ENCODE data around the gene COL9A3. TPM values are rescaled to one million over a fixed set of nuclear protein-coding genes. Genes with fewer than 3 reads are reported as not detected.
"Not testable (repeated sequence)": the region's sequence is repeated elsewhere in the genome, so short reads cannot be mapped to it uniquely, and the experiment has no call there.

The COL9A3 gene
- total RNA-seq, 2 donors from 2014 or later: not detected

DNA sequence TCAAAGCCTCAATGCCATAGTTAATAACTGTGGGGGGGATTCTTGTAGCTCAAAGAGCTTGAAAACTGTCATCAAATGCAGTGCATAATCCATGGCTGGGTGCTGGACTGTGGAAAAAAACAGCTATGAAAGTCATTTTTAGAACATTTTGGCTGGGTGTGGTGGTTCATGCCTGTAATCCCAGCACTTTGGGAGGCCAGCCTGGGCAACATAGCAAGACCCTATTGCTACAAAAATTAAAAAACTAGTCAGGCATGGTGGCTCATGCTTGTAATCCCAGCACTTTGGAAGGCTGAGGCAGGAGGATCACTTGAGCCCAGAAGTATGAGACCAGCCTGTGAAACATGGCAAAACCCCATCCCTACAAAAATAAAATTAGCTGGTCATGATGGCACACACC, 32.6 kb downstream of the COL9A3 start:
- Mint-ChIP-seq H3K4me3 (no peak overlapping the region), H3K4me1 (no peaks in the 10 kb centered on the region), H3K27ac (no peak overlapping the region), H3K27me3 (no peaks in the 10 kb centered on the region), H3K9me3 (no peaks in the 10 kb centered on the region), H3K36me3 (ENCODE audit: low read depth) (peaks cover 35% of the 10 kb centered on the region)
- ATAC-seq (replicated peaks): no peak

DNA sequence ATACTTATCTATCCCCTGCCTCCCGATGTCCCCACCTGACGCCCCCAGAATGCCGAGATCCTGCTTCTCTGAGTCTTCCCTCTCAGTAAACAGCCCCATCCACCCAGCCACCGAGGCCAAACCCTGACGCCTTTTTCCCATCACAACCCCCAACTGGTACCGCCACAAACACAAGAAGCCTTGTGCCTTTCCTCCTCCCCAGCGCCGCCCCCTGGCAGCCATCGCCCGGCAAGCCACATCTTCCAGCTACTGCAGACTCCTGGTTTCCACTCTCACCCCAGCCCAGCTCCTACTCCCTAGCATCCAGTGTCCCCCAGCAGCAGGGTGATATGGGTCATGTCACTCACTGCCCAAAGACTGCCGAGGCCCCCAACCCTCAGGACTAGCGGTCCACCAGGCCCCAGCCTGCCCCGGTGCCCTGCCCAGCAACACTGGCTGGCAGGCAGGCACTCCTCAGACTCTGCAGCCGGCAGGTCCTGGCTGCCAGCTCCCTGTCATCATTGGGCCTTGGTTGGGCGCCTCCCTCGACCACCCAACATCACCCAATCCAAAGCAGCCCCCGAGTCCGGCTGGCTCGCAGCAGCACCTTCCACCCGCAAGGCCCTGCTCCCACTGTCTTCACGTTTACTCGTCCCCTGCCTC, 33.6 kb downstream of the COL9A3 start:
- Mint-ChIP-seq H3K36me3 (ENCODE audit: low read depth) (peaks cover 33% of the 10 kb centered on the region), H3K9me3 (no peaks in the 10 kb centered on the region), H3K4me3 (no peak overlapping the region), H3K27me3 (no peaks in the 10 kb centered on the region), H3K4me1 (no peaks in the 10 kb centered on the region), H3K27ac (peak overlapping the region; percentile 32)
- no peak for ATAC-seq (replicated peaks)

DNA sequence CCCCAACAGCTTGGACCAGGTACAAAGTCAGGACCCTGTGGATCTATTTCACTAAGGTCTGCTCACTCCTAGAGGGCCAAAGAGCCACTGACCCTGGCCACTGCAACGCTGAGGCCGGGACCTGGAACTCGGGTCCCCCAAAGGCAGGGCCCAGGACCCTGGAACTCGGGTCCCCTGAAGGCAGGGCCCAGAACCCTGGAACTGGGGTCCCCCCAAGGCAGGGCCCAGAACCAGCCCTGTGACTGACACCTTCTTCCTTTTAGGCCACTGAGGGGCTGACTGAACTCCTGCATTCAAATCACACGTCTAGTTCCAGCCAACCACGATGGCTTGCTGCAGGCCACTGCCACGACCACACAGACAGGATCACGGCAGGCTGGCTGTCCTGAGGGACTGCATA, 35.3 kb downstream of the COL9A3 start:
- Mint-ChIP-seq H3K4me3 (no peak overlapping the region), H3K27ac (no peak overlapping the region), H3K9me3 (no peaks in the 10 kb centered on the region), H3K36me3 (ENCODE audit: low read depth) (peaks cover 27% of the 10 kb centered on the region), H3K27me3 (no peaks in the 10 kb centered on the region), H3K4me1 (no peaks in the 10 kb centered on the region)
- ATAC-seq (replicated peaks): no peak

DNA sequence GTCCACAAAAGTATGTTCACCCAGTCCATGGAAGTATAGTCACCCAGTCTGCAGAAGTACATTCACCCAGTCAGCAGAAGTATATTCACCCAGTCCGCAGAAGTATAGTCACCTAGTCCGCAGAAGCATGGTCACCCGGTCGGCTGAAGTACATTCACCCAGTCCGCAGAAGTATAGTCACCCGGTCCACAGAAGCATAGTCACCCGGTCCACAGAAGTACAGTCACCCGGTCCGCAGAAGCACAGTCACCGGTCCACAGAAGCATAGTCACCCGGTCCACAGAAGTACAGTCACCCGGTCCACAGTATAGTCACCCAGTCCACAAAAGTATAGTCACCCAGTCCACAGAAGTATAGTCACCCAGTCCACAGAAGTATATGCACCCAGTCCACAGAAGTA, 36.0 kb downstream of the COL9A3 start:
- no peak for ATAC-seq (replicated peaks)
- Mint-ChIP-seq H3K27ac (no peak overlapping the region), H3K4me3 (no peak overlapping the region), H3K27me3 (no peaks in the 10 kb centered on the region), H3K9me3 (no peaks in the 10 kb centered on the region), H3K4me1 (no peaks in the 10 kb centered on the region), H3K36me3 (ENCODE audit: low read depth) (peaks cover 29% of the 10 kb centered on the region)

DNA sequence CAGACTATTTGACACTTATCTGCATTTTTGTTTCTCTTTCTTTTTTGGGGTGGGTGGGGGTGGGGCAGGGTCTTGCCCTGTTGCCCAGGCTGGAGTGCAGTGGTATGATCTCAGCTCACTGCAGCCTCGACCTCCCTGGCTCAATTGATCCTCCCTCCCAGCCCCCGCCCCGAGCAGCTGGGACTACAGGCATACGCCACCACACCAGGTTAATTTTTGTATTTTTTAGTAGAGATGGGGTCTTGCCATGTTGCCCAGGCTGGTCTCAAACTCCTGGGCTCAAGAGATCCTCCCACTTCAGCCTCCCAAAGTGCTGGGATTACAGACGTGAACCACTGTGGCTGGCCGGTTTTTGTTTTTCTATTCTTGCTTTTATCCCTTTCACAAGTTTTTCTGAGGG, 36.5 kb downstream of the COL9A3 start:
- H3K9me3 Mint-ChIP-seq; ATAC-seq (replicated peaks); H3K4me1 Mint-ChIP-seq; H3K27ac Mint-ChIP-seq; H3K4me3 Mint-ChIP-seq; H3K27me3 Mint-ChIP-seq: not testable (repeated sequence)
- peaks cover 31% of the 10 kb centered on the region for H3K36me3 Mint-ChIP-seq (ENCODE audit: low read depth)

DNA sequence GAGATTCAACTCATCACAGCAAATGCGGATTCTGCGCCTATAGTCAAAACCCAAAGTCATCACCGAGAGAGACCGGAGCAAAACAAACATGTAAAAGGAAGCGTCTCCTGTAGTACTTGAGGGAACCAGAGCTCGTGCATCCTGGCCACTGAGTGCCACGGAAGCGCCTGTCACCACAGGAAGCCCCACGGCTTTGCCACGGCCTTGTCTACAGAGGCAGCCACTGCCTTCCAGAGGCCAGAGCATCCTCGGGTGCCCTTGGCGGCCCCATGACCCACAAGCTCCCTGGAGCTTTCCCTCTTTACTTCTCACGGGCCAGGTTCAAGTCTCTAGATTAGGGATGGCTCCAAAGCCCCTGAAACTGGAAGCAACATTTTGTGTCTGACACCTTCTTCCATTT, 37.3 kb downstream of the COL9A3 start:
- Mint-ChIP-seq H3K27me3 (no peaks in the 10 kb centered on the region), H3K9me3 (no peaks in the 10 kb centered on the region), H3K27ac (no peak overlapping the region), H3K4me3 (no peak overlapping the region), H3K36me3 (ENCODE audit: low read depth) (peaks cover 31% of the 10 kb centered on the region), H3K4me1 (peaks cover 5% of the 10 kb centered on the region)
- ATAC-seq (replicated peaks): no peak

DNA sequence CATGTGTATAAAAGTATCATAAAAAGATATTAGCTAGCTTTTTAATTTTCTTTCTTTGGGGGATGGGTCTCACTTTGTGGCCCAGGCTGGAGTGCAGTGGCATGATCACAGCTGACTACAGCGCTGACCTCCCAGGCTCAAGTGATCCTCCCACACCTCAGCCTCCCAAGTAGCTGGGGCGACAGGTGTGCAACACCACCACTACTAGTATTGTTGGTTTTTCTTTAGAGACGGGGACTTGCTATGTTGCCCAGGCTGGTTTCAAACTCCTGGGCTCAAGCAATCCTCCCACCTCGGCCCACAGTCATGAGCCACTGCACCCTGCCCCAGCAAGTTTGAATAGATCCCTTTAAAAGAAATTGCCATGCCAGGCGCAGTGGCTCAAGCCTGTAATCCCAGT, 38.3 kb downstream of the COL9A3 start:
- no peaks in the 10 kb centered on the region for H3K9me3 Mint-ChIP-seq

DNA sequence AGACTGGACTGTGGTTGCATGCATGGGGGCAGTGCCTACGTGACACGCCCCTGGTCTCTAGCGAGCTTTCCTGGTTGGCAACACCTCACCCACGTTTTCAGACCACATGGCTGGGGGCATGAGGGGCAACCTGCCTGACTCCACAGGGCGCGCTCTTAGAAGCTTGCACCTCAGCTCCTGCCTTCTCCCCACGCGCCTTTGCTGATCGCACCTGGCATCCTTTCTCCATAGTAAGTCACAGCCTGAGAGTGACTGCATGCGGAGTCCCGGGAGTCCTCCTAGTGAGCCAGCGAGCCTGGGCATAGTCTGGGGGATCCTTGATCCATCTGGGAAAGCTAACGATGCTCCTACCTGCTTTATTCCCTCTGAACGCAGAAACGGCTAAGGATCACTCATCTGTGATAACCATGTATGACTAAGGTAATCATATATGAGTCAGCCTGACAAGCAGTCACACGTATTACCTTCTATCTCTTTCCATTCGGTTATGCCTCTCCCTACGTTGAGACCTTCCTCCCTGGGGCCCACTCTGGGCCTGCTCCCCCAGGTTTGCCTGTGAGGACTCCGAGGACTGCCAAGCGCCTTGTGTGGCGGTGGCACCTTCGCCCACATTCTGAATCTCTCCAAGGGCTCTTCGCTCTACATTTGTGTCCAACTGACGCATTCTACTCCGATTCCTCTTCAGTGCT, 40.2 kb downstream of the COL9A3 start:
- Mint-ChIP-seq H3K4me3 (no peak overlapping the region), H3K9me3 (no peaks in the 10 kb centered on the region), H3K27ac (no peak overlapping the region), H3K36me3 (ENCODE audit: low read depth) (peaks cover 31% of the 10 kb centered on the region), H3K4me1 (peaks cover 5% of the 10 kb centered on the region), H3K27me3 (no peaks in the 10 kb centered on the region)
- no peak for ATAC-seq (replicated peaks)

More for the DNA sequence above, 38.3 kb downstream of the COL9A3 start:
- Mint-ChIP-seq H3K36me3 (ENCODE audit: low read depth) (peaks cover 31% of the 10 kb centered on the region), H3K4me1 (peaks cover 5% of the 10 kb centered on the region), H3K4me3 (no peak overlapping the region), H3K27me3 (no peaks in the 10 kb centered on the region), H3K27ac (no peak overlapping the region)
- ATAC-seq (replicated peaks): no peak

DNA sequence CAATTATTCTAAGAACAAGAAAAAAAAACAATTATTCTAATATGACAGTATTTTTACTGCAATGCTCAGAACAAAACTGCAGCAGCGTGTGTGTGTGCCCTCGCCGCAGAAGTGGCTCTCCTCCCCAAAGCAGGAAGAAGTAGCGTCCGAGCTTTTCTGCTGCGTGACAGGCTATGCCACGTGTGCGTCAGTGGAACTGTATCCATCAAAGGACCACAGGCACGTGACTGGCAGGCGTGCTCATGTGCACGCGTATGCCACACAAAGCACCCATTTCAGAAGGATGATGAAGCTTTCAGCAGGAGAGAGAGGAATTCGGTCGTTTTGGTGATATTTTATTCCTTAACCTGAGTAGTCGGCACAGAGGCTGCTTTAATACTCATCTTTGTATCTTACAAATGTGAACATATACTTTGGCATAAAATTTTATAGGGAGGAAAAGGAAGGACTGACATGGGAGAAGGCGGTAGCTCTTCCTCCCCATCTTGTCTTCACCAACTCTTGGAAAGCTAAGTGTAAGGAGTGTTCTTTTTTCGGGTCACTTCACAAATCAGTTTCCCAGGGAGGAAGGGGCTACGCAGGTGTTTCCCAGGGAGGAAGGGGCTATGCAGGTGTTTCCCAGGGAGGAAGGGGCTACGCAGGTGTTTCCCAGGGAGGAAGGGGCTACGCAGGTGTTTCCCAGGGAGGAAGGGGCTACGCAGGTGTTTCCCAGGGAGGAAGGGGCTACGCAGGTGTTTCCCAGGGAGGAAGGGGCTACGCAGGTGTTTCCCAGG, 41.4 kb downstream of the COL9A3 start:
- peaks cover 24% of the 10 kb centered on the region for H3K36me3 Mint-ChIP-seq (ENCODE audit: low read depth)
- no peaks in the 10 kb centered on the region for H3K9me3 Mint-ChIP-seq
- no peak for ATAC-seq (replicated peaks)
- peaks cover 5% of the 10 kb centered on the region for H3K4me1 Mint-ChIP-seq
- H3K27me3 Mint-ChIP-seq: no peaks in the 10 kb centered on the region
- no peak overlapping the region for H3K27ac Mint-ChIP-seq
- H3K4me3 Mint-ChIP-seq: no peak overlapping the region

DNA sequence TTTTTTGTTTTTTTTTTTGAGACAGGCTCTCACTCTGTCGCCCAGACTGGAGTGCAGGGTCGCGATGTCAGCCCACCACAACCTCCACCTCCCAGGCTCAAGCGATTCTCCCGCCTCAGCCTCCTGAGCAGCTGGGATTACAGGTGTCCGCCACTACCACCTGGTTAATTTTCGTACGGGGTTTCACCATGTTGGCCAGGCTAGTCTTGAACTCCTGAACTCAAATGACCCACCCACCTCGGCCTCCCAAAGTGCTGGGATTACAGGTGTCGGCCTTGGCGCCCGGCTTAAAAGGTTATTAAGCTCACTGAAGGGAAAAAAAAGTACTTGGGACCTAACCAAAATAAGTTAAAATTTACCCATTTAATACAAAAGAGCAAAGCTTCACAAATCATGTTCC, 42.9 kb downstream of the COL9A3 start:
- Mint-ChIP-seq H3K4me3 (peak overlapping the region; percentile 76), H3K36me3 (ENCODE audit: low read depth) (peaks cover 15% of the 10 kb centered on the region), H3K27ac (no peak overlapping the region), H3K27me3 (no peaks in the 10 kb centered on the region), H3K4me1 (peaks cover 5% of the 10 kb centered on the region), H3K9me3 (no peaks in the 10 kb centered on the region)
- ATAC-seq (replicated peaks): no peak

DNA sequence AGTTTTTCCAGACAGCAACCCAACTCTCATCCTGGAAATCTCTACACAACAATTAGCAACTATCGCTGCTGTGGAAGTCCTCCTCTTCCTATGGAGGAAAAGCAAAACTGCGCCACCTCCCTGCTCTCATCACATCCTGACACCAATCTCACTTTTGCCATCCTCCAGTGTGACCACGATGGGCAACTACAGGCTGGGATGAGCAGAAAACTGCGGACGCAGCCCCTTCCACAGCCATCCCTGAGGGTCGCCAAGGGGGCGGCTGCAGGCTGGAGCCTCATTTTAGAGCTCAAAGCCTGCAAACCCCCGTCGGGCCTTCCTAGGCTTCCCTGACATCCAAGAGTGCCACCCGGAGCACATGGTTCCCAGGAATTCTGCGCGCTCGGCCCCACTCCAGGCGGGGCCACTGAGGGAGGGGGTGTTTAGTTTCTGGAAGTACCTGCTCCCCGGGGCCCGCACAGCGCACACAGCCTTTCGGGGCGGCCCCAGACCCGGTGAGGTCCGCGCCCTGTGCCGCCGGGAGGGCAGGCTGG, 43.6 kb downstream of the COL9A3 start:
- H3K4me1 Mint-ChIP-seq: peaks cover 5% of the 10 kb centered on the region
- H3K4me3 Mint-ChIP-seq: peak overlapping the region; percentile 76
- H3K27ac Mint-ChIP-seq: no peak overlapping the region
- no peak for ATAC-seq (replicated peaks)
- H3K9me3 Mint-ChIP-seq: no peaks in the 10 kb centered on the region
- H3K36me3 Mint-ChIP-seq (ENCODE audit: low read depth): peaks cover 15% of the 10 kb centered on the region
- no peaks in the 10 kb centered on the region for H3K27me3 Mint-ChIP-seq

DNA sequence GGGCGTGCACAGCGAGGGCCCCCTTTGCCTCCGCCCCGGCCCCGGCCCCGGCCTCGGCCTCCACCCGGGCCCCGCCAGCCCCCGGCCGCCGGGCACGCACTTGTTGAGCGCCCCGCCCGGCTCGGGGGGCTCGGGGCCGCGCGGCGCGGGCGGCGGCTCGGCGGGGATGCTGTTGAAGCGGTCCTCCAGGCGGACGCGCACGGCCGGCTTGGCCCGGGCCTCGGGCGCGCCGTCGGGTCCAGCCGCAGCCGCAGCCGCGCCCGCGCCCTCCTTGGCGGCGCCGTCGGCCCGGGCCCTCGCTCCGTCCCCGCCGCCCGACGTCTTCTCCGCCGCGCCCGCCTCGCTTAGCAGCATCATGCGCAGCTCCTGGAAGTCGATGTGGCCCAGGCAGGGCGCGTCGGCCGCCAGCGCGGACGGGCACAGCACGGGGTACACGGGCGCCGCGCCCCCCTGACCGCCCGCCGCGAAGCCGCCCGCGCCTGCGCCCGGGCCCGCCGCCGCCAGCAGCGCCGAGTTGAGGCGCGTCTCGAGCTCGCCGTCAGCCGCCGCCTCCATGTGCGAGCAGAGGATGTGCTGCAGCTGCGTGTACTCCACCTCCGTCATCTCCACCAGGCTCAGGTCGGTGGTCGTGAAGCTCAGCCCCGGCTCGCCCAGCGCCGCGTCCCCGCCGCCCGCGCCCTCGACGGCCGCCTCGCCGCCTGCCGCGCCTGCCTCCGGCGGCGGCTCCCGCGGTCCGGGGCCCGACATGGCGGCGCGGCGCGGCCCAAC, 44.3 kb downstream of the COL9A3 start:
- no peak overlapping the region for H3K4me3 Mint-ChIP-seq
- H3K27me3 Mint-ChIP-seq: no peaks in the 10 kb centered on the region
- peaks cover 5% of the 10 kb centered on the region for H3K4me1 Mint-ChIP-seq
- peaks cover 15% of the 10 kb centered on the region for H3K36me3 Mint-ChIP-seq (ENCODE audit: low read depth)
- H3K9me3 Mint-ChIP-seq: no peaks in the 10 kb centered on the region
- no peak overlapping the region for H3K27ac Mint-ChIP-seq
- ATAC-seq (replicated peaks): peak; percentile 49

DNA sequence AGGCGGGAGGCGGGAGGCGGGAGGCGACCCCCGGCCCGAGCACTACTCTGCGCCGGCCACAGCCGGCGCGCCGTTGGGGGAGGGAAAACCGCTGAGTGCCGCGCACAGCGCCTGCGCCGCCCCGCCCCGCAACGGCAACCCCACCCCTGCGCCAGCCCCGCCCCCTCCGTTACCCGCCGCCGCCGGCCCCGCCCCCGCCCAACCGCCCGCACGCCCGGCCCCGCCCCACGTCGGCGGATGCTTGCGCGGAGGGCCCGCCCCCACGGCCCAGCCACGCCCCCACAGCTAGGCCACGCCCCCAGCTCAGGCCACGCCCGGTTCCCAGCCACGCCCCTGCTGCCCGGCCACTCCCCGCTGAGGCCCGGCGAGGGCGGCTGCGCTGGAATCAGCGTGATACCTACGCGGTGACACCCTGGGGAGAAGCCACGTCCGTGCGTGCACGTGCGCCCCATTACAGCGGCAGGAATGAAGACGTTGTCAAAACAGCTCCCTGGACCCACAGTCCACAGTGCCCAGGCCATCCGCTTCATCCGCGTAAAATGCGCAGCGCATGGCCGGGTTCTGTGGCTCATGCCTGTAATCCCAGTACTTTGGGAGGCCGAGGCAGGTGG, 45.0 kb downstream of the COL9A3 start, which contains the start of gene TCFL5:
Gene TCFL5, minus strand, starts transcription at position 97 of the 611 bp plus-strand sequence. CDS start 152 bp downstream, outside the sequence.
- no peaks in the 10 kb centered on the region for H3K9me3 Mint-ChIP-seq
- no peak within 1 kb of the TSS for H3K27ac Mint-ChIP-seq
- peaks cover 13% of the 10 kb centered on the region for H3K36me3 Mint-ChIP-seq (ENCODE audit: low read depth)
- H3K4me3 Mint-ChIP-seq: peak within 1 kb of the TSS; percentile 76
- H3K4me1 Mint-ChIP-seq: peaks cover 5% of the 10 kb centered on the region
- H3K27me3 Mint-ChIP-seq: no peaks in the 10 kb centered on the region
- ATAC-seq (replicated peaks): peak; percentile 92

DNA sequence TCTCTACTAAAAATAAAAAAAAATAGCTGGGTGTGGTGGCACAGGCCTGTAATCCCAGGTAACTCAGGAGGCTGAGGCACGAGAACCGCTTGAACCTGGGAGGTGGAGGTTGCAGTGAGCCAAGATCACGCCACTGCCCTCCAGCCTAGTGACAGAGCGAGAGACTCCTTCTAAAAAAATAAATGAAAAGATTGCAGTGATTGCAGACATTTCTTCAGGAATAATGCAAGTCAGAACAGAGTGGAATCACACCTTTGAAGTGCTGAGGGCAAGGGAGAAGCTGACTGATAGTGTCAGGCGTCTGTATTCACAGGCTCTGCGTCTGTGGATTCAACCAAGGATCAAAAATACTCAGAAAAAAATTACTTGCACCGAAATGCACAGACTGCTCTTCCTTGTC, 47.4 kb downstream of the COL9A3 start:
- no peak for ATAC-seq (replicated peaks)
- H3K36me3 Mint-ChIP-seq (ENCODE audit: low read depth): no peaks in the 10 kb centered on the region
- H3K4me1 Mint-ChIP-seq: no peaks in the 10 kb centered on the region
- no peak overlapping the region for H3K4me3 Mint-ChIP-seq
- H3K9me3 Mint-ChIP-seq: no peaks in the 10 kb centered on the region
- no peaks in the 10 kb centered on the region for H3K27me3 Mint-ChIP-seq
- H3K27ac Mint-ChIP-seq: no peak overlapping the region
